MV-4-11 (cell line): ENCODE results near the gene HERC6.
"Not testable (repeated sequence)": the region's sequence is repeated elsewhere in the genome, so short reads cannot be mapped to it uniquely, and the experiment has no call there.

ENCODE experiments used
- DNase-seq: peaks from one replicate; lab custom pipeline; 2025; lab: John Stamatoyannopoulos, UW

Gene HERC6

GRCh38 chr4:88447371-88448095 lies 68.9 kb downstream of the HERC6 start:
- no peak for DNase-seq

- DNase-seq = not testable (repeated sequence)
Observed at GRCh38 chr4:88448211-88448765, 69.6 kb downstream of the HERC6 start.

- DNase-seq = no peak
Observed at GRCh38 chr4:88448889-88449288, 70.2 kb downstream of the HERC6 start.

- DNase-seq = no peak
Observed at GRCh38 chr4:88449290-88449689, 70.6 kb downstream of the HERC6 start.

- DNase-seq = no peak
Observed at GRCh38 chr4:88451205-88451604, 72.6 kb downstream of the HERC6 start.

GRCh38 chr4:88452912-88453311 lies 74.3 kb downstream of the HERC6 start:
- no peak for DNase-seq

- peak; percentile 88 for DNase-seq
Observed at GRCh38 chr4:88456670-88457306, 78.1 kb downstream of the HERC6 start, which contains the start of gene HERC5. HERC5 (plus strand) TSS chr4:88457119; CDS start chr4:88457270, 151 bp downstream.

GRCh38 chr4:88457307-88458103 lies 78.9 kb downstream of the HERC6 start:
- DNase-seq = no peak

- peak; percentile 68 for DNase-seq
Observed at GRCh38 chr4:88458104-88458740, 79.6 kb downstream of the HERC6 start.

GRCh38 chr4:88465653-88466192 lies 87.1 kb downstream of the HERC6 start:
- no peak for DNase-seq

GRCh38 chr4:88467392-88467791 lies 88.7 kb downstream of the HERC6 start:
- DNase-seq = no peak

- no peak for DNase-seq
Observed at GRCh38 chr4:88477229-88477860, 98.7 kb downstream of the HERC6 start.

GRCh38 chr4:88478247-88478646 lies 99.6 kb downstream of the HERC6 start:
- DNase-seq = no peak

- no peak for DNase-seq
Observed at GRCh38 chr4:88481537-88481936, 102.9 kb downstream of the HERC6 start.

- no peak for DNase-seq
Observed at GRCh38 chr4:88489100-88489761, 110.6 kb downstream of the HERC6 start.
